ENCODE results near the gene NFIC.
"Not testable (repeated sequence)": the region's sequence is repeated elsewhere in the genome, so short reads cannot be mapped to it uniquely, and the experiment has no call there.

NFIC gene

GRCh38 chr19:3401004-3401768, 34.8 kb downstream of the NFIC start:
- DNase-seq = no peak

GRCh38 chr19:3402631-3403443, 36.5 kb downstream of the NFIC start:
- DNase-seq = no peak

GRCh38 chr19:3403489-3404323, 37.3 kb downstream of the NFIC start:
- DNase-seq = no peak

DNA sequence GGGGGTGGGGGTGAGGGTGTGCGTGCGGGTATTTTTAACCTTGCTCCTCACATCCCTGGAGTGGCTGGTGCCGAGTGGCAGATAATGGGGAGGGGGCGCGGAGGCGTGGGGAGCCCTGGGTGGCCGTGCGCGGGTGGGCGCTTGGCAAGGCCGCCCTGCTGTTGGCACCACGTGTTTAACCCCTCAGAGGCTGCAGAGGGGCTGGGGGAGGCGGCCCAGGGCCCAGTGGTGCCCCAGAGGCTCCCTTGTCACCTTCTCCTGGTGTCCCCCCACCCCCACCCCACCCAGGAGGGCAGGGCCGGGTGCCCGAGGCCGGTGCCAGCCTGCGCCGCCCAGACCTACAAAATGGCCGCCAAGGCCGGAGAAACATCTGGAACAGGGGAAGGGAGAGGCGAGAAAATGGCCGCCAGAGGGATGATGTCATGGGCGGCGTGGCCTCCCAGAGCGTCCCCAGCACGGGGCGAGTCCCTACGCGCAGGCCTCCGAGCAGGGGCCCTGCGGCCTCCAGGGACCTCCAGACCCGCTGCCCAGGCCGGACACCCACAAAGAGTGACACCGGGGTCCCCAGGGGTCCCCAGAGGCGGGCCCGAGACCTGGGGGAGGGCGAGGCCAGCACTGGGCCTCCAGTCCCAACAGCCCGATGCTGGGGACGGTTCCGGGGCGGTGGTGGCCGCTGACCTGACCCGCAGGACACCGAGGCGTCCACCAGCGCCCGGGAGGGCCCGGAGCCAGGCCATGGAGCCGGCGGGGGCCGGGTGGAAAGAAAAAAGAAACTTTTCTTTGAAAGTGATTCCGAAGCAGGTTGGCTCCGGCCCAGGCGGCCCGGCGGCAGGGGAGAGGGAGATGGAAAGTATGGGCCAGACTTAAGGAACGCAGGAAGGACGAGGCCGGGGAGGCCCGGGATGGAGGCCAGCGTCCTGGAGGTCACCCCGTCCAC, 38.2 kb downstream of the NFIC start:
- no peak for DNase-seq

GRCh38 chr19:3405261-3405653, 38.9 kb downstream of the NFIC start:
- DNase-seq = no peak

GRCh38 chr19:3406571-3407111, 40.3 kb downstream of the NFIC start:
- no peak for DNase-seq

GRCh38 chr19:3407556-3408516, 41.5 kb downstream of the NFIC start:
- DNase-seq = no peak

DNA sequence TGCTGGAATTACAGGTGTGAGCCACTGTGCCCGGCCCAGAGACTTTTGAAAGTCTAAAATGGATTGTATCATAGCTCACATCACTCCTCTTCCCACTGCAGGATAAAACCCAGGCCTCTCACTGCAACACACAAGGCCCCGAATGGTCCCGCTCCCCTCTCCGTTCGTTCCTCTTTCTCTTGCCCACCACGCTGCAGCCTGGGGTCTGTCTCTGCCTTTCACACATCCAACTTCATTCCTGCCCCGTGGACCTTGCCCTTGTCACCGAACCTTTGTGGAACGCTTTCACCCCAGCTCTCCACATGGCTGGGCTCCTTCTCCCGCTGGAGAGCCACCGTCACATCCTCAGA, 42.6 kb downstream of the NFIC start:
- no peak for DNase-seq

- no peak for DNase-seq
Observed at GRCh38 chr19:3409346-3410064, 43.1 kb downstream of the NFIC start.

DNA sequence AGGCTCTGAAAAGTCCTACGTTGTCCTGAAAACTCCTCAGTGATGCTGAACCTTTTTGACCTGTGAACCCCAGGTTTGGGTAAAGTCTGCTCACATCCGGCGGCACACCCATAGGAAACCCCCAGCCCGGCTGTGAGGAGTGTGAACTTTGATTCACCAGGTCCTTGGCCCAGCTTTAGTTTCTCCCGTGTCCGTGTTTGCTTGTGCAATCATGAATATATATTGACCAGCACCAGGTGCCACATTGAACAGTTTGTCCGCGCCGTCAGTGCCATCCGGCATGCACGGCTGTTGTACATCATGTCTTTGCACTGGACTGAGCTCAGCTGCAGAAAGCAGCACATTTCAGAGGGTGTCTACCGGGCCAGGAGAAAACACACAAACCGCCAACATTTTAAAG, 45.3 kb downstream of the NFIC start:
- no peak for DNase-seq

- no peak for DNase-seq
Observed at GRCh38 chr19:3412066-3412465, 45.7 kb downstream of the NFIC start.

- DNase-seq = no peak
Observed at GRCh38 chr19:3413796-3414327, 47.5 kb downstream of the NFIC start.

- DNase-seq = no peak
Observed at GRCh38 chr19:3415695-3416094, 49.3 kb downstream of the NFIC start.

GRCh38 chr19:3420244-3420755, 53.9 kb downstream of the NFIC start:
- no peak for DNase-seq

GRCh38 chr19:3420909-3421619, 54.7 kb downstream of the NFIC start:
- DNase-seq = no peak

DNA sequence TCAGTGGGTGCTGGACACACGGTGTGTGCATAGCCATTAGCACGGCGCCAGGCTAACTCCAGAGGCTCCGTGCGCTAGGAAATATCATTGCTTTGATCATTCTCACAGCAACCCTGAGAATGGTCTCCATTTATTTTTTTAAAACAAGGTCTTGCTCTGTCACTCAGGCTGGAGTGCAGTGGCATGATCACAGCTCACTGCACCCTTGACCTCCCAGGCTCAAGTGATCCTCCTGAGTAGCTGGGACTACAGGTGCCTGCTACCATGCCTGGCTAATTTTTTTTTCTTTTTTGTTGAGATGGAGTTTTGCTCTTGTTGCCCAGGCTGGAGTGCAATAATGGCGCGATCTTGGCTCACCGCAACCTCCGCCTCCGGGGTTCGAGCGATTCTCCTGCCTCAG, 55.3 kb downstream of the NFIC start:
- DNase-seq = not testable (repeated sequence)

DNA sequence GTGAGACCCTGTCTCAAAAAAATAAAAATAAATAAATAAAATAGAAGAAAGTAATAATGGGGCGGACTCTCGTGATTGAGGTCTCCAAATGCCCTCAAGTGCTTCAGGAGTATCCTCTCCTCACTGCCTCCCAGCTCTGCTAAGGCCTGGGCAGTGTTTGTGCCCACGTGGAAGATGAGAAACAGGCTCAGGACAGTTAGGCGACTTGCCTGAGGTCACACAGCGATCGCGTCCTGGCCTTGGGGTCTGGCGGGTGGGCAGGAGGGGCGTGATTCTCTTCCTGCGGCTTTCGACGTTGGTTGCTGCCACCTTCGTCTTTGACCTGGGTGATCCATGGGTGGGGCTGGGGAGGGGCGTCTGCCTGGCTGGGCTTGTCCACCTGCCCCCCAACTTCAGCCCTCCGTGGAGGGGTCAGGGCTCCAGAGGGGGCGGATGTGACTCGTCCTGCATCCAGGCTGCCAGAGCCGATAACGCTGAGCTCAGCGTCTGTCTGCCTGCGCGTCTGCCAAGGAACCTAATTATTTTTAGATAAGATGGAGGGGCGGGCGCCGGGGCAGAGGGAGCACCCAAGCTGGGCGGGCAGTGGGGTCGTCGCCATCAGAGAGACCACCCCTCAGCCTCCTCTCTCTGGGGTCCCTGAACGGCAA, 56.9 kb downstream of the NFIC start:
- no peak for DNase-seq

DNA sequence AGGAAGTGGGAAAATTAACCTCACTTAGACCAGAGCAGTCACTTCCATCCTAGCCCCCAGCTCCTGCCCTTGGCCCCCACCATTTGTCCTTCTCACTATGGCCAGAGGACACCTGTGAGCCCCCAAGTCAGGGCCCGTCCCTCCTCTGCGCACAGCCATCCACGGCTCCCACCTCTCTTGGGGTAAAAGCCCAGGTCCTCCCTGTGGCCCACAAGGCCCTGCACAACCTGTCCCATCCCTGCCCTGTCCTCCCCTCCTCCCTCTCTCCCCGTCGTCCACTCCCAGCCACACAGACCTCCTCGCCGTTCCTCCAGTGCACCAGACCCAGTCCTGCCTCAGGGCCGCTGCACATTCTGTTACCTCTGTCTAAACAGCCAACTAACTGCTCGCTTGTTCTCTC, 60.0 kb downstream of the NFIC start:
- no peak for DNase-seq

All from T-helper 9 cell (primary cell).